ENCODE data around the gene TMA7.

Gene TMA7

DNA sequence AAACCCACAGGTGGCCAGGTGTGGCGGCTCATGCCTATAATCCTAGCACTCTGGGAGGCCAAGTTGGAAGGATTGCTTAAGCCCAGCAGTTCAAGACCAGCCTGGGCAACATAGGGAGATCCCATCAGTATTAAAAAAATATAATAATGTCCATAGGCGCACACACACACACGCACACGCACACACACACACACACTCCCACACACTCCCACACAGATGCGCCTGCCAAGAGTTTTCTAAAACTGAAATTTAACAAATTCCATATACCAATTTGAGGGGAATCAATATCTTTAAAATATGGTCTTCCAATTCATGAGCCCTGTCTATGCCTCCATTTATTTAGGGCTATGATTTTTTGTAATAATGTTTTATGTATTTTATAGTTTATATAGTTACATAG lies 46.9 kb downstream of the TMA7 start:
- in situ Hi-C loops (cut with HindIII; ENCODE audit: low sequenced_read_pairs), result no loop called here

DNA sequence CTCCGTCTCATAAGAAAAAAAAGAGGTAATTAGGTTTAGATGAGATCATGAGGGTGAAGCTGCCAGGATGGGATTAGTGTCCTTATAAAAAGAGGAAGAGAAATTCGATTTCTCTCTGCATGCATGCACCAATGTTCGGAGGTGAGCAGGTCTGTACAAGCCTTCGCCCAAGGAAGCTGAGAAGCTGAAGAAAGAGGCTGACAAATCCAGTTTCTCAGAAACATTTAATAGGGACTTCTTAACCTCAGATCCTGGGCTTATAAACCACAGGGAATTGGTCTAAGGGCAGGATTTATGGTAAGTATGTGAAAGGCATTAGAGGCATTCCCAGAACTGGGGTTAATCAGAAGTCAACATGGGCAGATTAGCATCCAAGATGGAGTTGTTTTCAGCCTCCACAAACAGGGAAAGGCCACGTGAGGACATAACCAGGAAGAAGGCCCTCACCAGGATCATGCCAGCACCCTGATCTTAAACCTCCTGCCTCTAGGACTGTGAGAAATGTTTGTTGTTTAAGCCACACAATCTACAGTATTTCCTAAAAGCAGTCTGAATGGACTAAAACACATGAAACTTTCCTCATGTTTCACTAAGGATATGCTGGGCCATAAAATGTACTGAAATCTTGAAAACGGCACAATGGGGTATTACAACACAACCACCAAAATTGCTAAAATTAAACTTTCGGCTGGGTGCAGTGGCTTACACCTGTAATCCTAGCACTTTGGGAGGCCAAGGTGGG lies 52.6 kb downstream of the TMA7 start:
- in situ Hi-C loops (cut with HindIII; ENCODE audit: low sequenced_read_pairs), result no loop called here

DNA sequence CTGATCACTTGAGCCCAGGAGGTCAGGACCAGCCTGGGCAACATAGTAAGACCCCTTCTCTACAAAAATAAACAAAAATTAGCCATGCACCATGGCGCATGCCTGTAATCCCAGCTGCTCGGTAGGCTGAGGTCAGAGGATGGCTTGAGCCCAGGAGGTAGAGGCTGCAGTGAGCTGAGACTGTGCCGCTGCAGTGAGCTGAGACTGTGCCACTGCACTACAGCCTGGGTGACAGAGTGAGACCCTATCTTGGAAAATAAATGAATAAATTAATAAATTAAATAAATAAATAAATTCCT lies 53.1 kb downstream of the TMA7 start:
- in situ Hi-C loops (cut with HindIII; ENCODE audit: low sequenced_read_pairs), result no loop called here

Data from DLD1 (cell line).